GM12878 (cell line): Measurements from ENCODE around the gene PUS10. TPM values are rescaled to one million over a fixed set of nuclear protein-coding genes. Genes with fewer than 3 reads are reported as not detected.
A peak's percentile ranks its signal among the peaks of the same experiment; 100 is the strongest.

Source experiments
- ATF7 ChIP-seq: fragments of 450-650 bp; IDR thresholded peaks from 2 replicates; pipeline ENCODE4 v1.6.1; 2016; ENCODE audit warnings: low read depth, mild to moderate bottlenecking
- BMI1 ChIP-seq: fragments of 450-650 bp; IDR thresholded peaks from 2 replicates; pipeline ENCODE4 v1.6.1; 2016; ENCODE audit warnings: mild to moderate bottlenecking, moderate library complexity, borderline replicate concordance
- CBFB ChIP-seq: IDR thresholded peaks from 2 replicates; pipeline ENCODE4 v1.6.1; 2016; ENCODE audit warnings: antibody characterized with exemption, low read depth
- DPF2 ChIP-seq: fragments of 450-650 bp; IDR thresholded peaks from 2 replicates; pipeline ENCODE4 v1.6.1; 2017; ENCODE audit warnings: mild to moderate bottlenecking
- FOXM1 ChIP-seq: IDR thresholded peaks from 2 replicates; pipeline ENCODE4 v1.6.1; 2012; ENCODE audit warnings: low read depth, mild to moderate bottlenecking, inconsistent platforms, low read length, moderate library complexity
- GABPA ChIP-seq: IDR thresholded peaks from 2 replicates; pipeline ENCODE4 v1.6.1; 2014; ENCODE audit warnings: antibody characterized with exemption, low read depth, mild to moderate bottlenecking, inconsistent platforms
- GATAD2B ChIP-seq: fragments of 450-650 bp; conservative IDR thresholded peaks from 2 replicates; pipeline ENCODE4 v1.6.1; 2017; ENCODE audit warnings: low read depth, mild to moderate bottlenecking, moderate library complexity
- MEF2B ChIP-seq: fragments of 450-650 bp; IDR thresholded peaks from 2 replicates; pipeline ENCODE4 v1.6.1; 2018; ENCODE audit warnings: mild to moderate bottlenecking, moderate library complexity; ENCODE audit not compliant: partially characterized antibody, poor library complexity, severe bottlenecking
- MTA2 ChIP-seq: fragments of 450-650 bp; IDR thresholded peaks from 2 replicates; pipeline ENCODE4 v1.6.1; 2016; ENCODE audit warnings: low read depth, mild to moderate bottlenecking, moderate library complexity
- POU2F2 ChIP-seq: IDR thresholded peaks from 3 replicates; pipeline ENCODE4 v1.6.1; 2011; ENCODE audit warnings: low read depth, mild to moderate bottlenecking, low read length, borderline replicate concordance
- RFX5 ChIP-seq: IDR thresholded peaks from 2 replicates; pipeline ENCODE4 v1.6.1; 2011; ENCODE audit warnings: low read depth, low read length, improper control_type of control experiment
- RUNX3 ChIP-seq: IDR thresholded peaks from 2 replicates; pipeline ENCODE4 v1.6.1; 2012; ENCODE audit warnings: low read length, inconsistent platforms
- SPI1 ChIP-seq: IDR thresholded peaks from 2 replicates; pipeline ENCODE4 v1.6.1; 2011; ENCODE audit warnings: low read depth, mild to moderate bottlenecking, low read length, moderate library complexity, borderline replicate concordance; ENCODE audit not compliant: insufficient read depth
- SUZ12 ChIP-seq: fragments of 200-600 bp; sonication (generic); IDR thresholded peaks from one replicate; pipeline ENCODE4 v1.6.1; 2018; ENCODE audit warnings: antibody characterized with exemption, mild to moderate bottlenecking; ENCODE audit not compliant: unreplicated experiment
- TAF1 ChIP-seq: IDR thresholded peaks from 2 replicates; pipeline ENCODE4 v1.6.1; 2011; ENCODE audit warnings: mild to moderate bottlenecking, low read depth, low read length, borderline replicate concordance
- ZNF217 ChIP-seq: fragments of 450-650 bp; IDR thresholded peaks from 2 replicates; pipeline ENCODE4 v1.6.1; 2017; ENCODE audit warnings: antibody characterized with exemption, mild to moderate bottlenecking
- polyA plus RNA-seq, 11 experiments: library from polyadenylated mRNA; depleted of rRNA in 4 of 11; unstranded in 6 of 11; stranded (reverse) in 5 of 11; fragments of >200 nt; fragmentation: Nextera tagmentation in 4 of 11; fragmentation: Illumina TruSeq in 1 of 11; extraction: Ambion mirVana in 4 of 11; extraction: Trizol in 1 of 11; gene quantifications; 1 replicate in 1 of 11; 2 replicates in 10 of 11; pipeline versions ENCODE4 v1.2.1 to v1.2.3, GENCODE V29; 2011 to 2016; ENCODE audit warnings: inconsistent platforms in 2 of 11, missing spikeins in 2 of 11, low read depth in 1 of 11
- total RNA-seq, 4 experiments: library from RNA; depleted of rRNA in 3 of 4; stranded (reverse); fragments of >200 nt in 3 of 4; fragmentation: Illumina TruSeq in 1 of 4; extraction: Trizol in 1 of 4; gene quantifications; 2 replicates each; pipeline versions ENCODE4 v1.2.1 to v1.2.3, GENCODE V29; 2013 to 2021
- TF ChIP-seq, protein P1 (sequence below): IDR thresholded peaks from 2 replicates; pipeline ENCODE4 v1.6.1; 2012; ENCODE audit warnings: low read depth, low read length, improper control_type of control experiment
- TF ChIP-seq, protein P2 (sequence below): fragments of 450-650 bp; formaldehyde crosslinking; IDR thresholded peaks from 2 replicates; pipeline ENCODE4 v1.5.0; 2022; ENCODE audit warnings: mild to moderate bottlenecking, missing genetic modification characterization
- TF ChIP-seq, protein P3 (sequence below): fragments of 450-650 bp; IDR thresholded peaks from 2 replicates; pipeline ENCODE4 v1.6.1; 2014; ENCODE audit warnings: mild to moderate bottlenecking
- TF ChIP-seq, protein P4 (sequence below): fragments of 150-350 bp; IDR thresholded peaks from 2 replicates; pipeline ENCODE4 v1.6.1; 2014; ENCODE audit warnings: mild to moderate bottlenecking, low read depth, low read length

Gene PUS10
- total and polyA plus RNA-seq, 10 of the 15 experiments (the other 5 are each of a cell fraction or from before 2014, with no cell fraction given) = 9.1 to 17.0 (median 13.0) TPM

DNA sequence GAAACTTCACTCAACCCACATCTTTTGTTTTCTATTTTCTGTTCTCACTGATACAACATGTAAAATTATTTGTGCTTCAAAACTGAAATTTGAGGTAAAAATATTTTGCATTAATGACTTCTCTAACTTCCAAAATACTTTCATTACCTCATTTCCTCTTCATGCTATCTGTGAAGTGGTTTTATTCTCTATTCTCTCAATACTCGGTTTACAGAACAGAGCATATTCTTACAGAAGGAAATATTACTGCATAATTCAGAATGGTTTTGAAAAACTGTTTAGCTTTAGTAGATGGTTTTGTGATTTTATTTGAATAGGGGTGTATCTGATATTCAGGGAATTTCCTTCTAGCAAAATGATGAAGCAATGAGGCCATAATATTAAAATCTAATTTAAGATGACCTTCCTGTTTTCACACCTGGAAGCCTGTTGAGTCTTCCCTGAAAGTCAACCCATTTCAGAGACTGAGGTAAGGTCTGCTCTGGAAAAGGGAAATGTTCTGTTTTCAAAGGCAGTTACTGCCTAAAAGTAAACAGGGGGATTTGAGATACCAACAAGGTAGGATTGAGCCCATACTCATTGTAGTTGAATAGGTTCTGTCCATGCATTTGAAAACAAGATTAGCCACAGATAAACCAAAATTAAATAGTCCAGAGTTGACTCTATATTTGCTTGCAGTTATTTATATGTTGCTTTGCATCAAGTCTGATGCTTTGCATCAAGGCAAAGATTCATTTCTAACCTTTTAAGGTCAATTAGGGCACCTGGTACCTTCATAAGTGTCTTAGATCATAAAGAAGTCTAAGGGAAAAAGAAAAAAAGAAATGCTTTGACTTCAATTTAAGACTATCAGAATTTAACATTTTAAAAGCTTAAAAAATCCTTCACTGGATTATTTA, 51.3 kb downstream of the PUS10 start (continued):
- TF ChIP-seq, protein P1, sequence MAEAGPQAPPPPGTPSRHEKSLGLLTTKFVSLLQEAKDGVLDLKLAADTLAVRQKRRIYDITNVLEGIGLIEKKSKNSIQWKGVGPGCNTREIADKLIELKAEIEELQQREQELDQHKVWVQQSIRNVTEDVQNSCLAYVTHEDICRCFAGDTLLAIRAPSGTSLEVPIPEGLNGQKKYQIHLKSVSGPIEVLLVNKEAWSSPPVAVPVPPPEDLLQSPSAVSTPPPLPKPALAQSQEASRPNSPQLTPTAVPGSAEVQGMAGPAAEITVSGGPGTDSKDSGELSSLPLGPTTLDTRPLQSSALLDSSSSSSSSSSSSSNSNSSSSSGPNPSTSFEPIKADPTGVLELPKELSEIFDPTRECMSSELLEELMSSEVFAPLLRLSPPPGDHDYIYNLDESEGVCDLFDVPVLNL = no peak
- TF ChIP-seq GATAD2B = no peak
- TF ChIP-seq MEF2B = peak; percentile 81
- no peak for TF ChIP-seq SUZ12
- peak; percentile 38; the same call in 1 of the 2 replicates for TF ChIP-seq CBFB
- peak; percentile 94 for TF ChIP-seq RUNX3
- peak; percentile 71 for TF ChIP-seq FOXM1
- TF ChIP-seq POU2F2 = peak; percentile 70; the same call in 2 of the 3 replicates
- peak; percentile 61; the same call in 1 of the 2 replicates for TF ChIP-seq SPI1
- TF ChIP-seq MTA2 = peak; percentile 93
- TF ChIP-seq ATF7 = peak; percentile 97
- TF ChIP-seq TAF1 = 0 out of 2 replicates have a peak, but pooled peaks have one; percentile 12
- TF ChIP-seq, protein P2, sequence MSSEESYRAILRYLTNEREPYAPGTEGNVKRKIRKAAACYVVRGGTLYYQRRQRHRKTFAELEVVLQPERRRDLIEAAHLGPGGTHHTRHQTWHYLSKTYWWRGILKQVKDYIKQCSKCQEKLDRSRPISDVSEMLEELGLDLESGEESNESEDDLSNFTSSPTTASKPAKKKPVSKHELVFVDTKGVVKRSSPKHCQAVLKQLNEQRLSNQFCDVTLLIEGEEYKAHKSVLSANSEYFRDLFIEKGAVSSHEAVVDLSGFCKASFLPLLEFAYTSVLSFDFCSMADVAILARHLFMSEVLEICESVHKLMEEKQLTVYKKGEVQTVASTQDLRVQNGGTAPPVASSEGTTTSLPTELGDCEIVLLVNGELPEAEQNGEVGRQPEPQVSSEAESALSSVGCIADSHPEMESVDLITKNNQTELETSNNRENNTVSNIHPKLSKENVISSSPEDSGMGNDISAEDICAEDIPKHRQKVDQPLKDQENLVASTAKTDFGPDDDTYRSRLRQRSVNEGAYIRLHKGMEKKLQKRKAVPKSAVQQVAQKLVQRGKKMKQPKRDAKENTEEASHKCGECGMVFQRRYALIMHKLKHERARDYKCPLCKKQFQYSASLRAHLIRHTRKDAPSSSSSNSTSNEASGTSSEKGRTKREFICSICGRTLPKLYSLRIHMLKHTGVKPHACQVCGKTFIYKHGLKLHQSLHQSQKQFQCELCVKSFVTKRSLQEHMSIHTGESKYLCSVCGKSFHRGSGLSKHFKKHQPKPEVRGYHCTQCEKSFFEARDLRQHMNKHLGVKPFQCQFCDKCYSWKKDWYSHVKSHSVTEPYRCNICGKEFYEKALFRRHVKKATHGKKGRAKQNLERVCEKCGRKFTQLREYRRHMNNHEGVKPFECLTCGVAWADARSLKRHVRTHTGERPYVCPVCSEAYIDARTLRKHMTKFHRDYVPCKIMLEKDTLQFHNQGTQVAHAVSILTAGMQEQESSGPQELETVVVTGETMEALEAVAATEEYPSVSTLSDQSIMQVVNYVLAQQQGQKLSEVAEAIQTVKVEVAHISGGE (CRISPR knock-in tag) = no peak
- no peak; the same call in 1 of the 2 replicates for TF ChIP-seq BMI1
- peak; percentile 96; the same call in 1 of the 2 replicates for TF ChIP-seq ZNF217
- peak; percentile 43; the same call in 1 of the 2 replicates for TF ChIP-seq DPF2
- TF ChIP-seq, protein P3, sequence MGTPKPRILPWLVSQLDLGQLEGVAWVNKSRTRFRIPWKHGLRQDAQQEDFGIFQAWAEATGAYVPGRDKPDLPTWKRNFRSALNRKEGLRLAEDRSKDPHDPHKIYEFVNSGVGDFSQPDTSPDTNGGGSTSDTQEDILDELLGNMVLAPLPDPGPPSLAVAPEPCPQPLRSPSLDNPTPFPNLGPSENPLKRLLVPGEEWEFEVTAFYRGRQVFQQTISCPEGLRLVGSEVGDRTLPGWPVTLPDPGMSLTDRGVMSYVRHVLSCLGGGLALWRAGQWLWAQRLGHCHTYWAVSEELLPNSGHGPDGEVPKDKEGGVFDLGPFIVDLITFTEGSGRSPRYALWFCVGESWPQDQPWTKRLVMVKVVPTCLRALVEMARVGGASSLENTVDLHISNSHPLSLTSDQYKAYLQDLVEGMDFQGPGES = no peak
- no peak for TF ChIP-seq RFX5
- TF ChIP-seq, protein P4, sequence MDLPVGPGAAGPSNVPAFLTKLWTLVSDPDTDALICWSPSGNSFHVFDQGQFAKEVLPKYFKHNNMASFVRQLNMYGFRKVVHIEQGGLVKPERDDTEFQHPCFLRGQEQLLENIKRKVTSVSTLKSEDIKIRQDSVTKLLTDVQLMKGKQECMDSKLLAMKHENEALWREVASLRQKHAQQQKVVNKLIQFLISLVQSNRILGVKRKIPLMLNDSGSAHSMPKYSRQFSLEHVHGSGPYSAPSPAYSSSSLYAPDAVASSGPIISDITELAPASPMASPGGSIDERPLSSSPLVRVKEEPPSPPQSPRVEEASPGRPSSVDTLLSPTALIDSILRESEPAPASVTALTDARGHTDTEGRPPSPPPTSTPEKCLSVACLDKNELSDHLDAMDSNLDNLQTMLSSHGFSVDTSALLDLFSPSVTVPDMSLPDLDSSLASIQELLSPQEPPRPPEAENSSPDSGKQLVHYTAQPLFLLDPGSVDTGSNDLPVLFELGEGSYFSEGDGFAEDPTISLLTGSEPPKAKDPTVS = no peak
- peak; percentile 64 for TF ChIP-seq GABPA
